H4 (cell line): ENCODE data around the gene RAP1GAP. TPM values are rescaled to one million over a fixed set of nuclear protein-coding genes. Genes with fewer than 3 reads are reported as not detected.
A peak's percentile ranks its signal among the peaks of the same experiment; 100 is the strongest.
"Not testable (repeated sequence)": the region's sequence is repeated elsewhere in the genome, so short reads cannot be mapped to it uniquely, and the experiment has no call there.

ENCODE experiments used
- DNase-seq: peaks from one replicate; pipeline ENCODE4 v3.0.0-alpha.2; 2015; ENCODE audit warnings: low spot score
- total RNA-seq: library from RNA; depleted of rRNA; stranded (reverse); fragments of >200 nt; shearing (Covaris generic); gene quantifications from 2 replicates; pipeline ENCODE4 v1.2.3, GENCODE V29; 2014

Gene RAP1GAP
- total RNA-seq, 1 experiment from 2014 or later, result 2.0 TPM

- no peak for DNase-seq
Observed at GRCh38 chr1:21569820-21570527, 99.2 kb downstream of the RAP1GAP start.

- DNase-seq, result no peak
Observed at GRCh38 chr1:21568809-21569385, 100.3 kb downstream of the RAP1GAP start.

GRCh38 chr1:21568006-21568746 lies 101.0 kb downstream of the RAP1GAP start:
- no peak for DNase-seq

- no peak for DNase-seq
Observed at GRCh38 chr1:21567241-21568005, 101.7 kb downstream of the RAP1GAP start.

- not testable (repeated sequence) for DNase-seq
Observed at GRCh38 chr1:21566361-21566760, 102.8 kb downstream of the RAP1GAP start.

- no peak for DNase-seq
Observed at GRCh38 chr1:21565285-21565684, 103.9 kb downstream of the RAP1GAP start.

- DNase-seq, result peak; percentile 27
Observed at GRCh38 chr1:21564521-21565095, 104.5 kb downstream of the RAP1GAP start.

GRCh38 chr1:21563971-21564370 lies 105.2 kb downstream of the RAP1GAP start:
- DNase-seq, result no peak

GRCh38 chr1:21562896-21563295 lies 106.3 kb downstream of the RAP1GAP start:
- no peak for DNase-seq

- no peak for DNase-seq
Observed at GRCh38 chr1:21560916-21561638, 108.1 kb downstream of the RAP1GAP start.

- no peak for DNase-seq
Observed at GRCh38 chr1:21559788-21560567, 109.2 kb downstream of the RAP1GAP start.

GRCh38 chr1:21553116-21553926 lies 115.8 kb downstream of the RAP1GAP start:
- no peak for DNase-seq

- peak; percentile 55 for DNase-seq
Observed at GRCh38 chr1:21552715-21553114, 116.4 kb downstream of the RAP1GAP start.

- no peak for DNase-seq
Observed at GRCh38 chr1:21550866-21551475, 118.2 kb downstream of the RAP1GAP start.

GRCh38 chr1:21550097-21550496 lies 119.1 kb downstream of the RAP1GAP start:
- no peak for DNase-seq

- DNase-seq, result no peak
Observed at GRCh38 chr1:21547876-21548275, 121.3 kb downstream of the RAP1GAP start.
